Testis (tissue), 2 donors: Measurements from ENCODE around the gene ANKRD33.

Experiments used
- CTCF ChIP-seq, 3 experiments: fragments of 450-650 bp in 2 of 3; fragments of 200-600 bp in 1 of 3; sonication (generic) in 1 of 3; IDR thresholded peaks; one replicate each; pipeline ENCODE4 v1.5.1; 2016 to 2019; ENCODE audit warnings: antibody characterized with exemption in 3 of 3, mild to moderate bottlenecking in 2 of 3, moderate library complexity in 1 of 3
- POLR2A ChIP-seq: fragments of 450-650 bp; IDR thresholded peaks from one replicate; pipeline ENCODE4 v1.6.1; 2017; ENCODE audit warnings: antibody characterized with exemption, mild to moderate bottlenecking, moderate library complexity

- TF ChIP-seq CTCF (IDR thresholded peaks at IDR 0.05) (no peak), POLR2A (no peak)
Measured at GRCh38 chr12:51850965-51851299, 37.0 kb upstream of the ANKRD33 start.
